Hepatocyte (in vitro differentiated cells): ENCODE measurements around the gene ARID5A. TPM values are rescaled to one million over a fixed set of nuclear protein-coding genes. Genes with fewer than 3 reads are reported as not detected.

Experiments
- DNase-seq: peaks from one replicate; pipeline ENCODE4 v3.0.0-alpha.2; 2016; ENCODE audit warnings: low spot score
- H2AFZ ChIP-seq: fragments of 200-600 bp; sonication (generic); 2 replicates; pipeline ENCODE4 v1.6.0; 2016; ENCODE audit warnings: antibody characterized with exemption, mild to moderate bottlenecking
- H3K27ac ChIP-seq: fragments of 200-600 bp; sonication (generic); 2 replicates; pipeline ENCODE4 v1.5.1; 2016; ENCODE audit warnings: mild to moderate bottlenecking
- H3K27me3 ChIP-seq: fragments of 200-600 bp; sonication (generic); 2 replicates; pipeline ENCODE4 v1.6.1; 2016
- H3K36me3 ChIP-seq: fragments of 200-600 bp; sonication (generic); replicated peaks from 2 replicates; pipeline ENCODE4 v1.5.1; 2016; ENCODE audit warnings: low read depth; ENCODE audit not compliant: insufficient read depth
- H3K4me1 ChIP-seq: fragments of 200-600 bp; sonication (generic); 2 replicates; pipeline ENCODE4 v1.5.1; 2016; ENCODE audit warnings: mild to moderate bottlenecking, moderate library complexity; ENCODE audit not compliant: insufficient read depth
- H3K4me2 ChIP-seq: fragments of 200-600 bp; sonication (generic); 2 replicates; pipeline ENCODE4 v1.6.0; 2016
- H3K4me3 ChIP-seq: fragments of 200-600 bp; sonication (generic); 2 replicates; pipeline ENCODE4 v1.5.1; 2016; ENCODE audit warnings: mild to moderate bottlenecking
- H3K79me2 ChIP-seq: fragments of 200-600 bp; sonication (generic); 2 replicates; pipeline ENCODE4 v1.6.0; 2017; ENCODE audit warnings: mild to moderate bottlenecking
- H3K9me2 ChIP-seq: fragments of 200-600 bp; sonication (generic); replicated peaks from 2 replicates; pipeline ENCODE4 v1.6.0; 2017; ENCODE audit warnings: mild to moderate bottlenecking; ENCODE audit not compliant: insufficient read depth
- H3K9me3 ChIP-seq: fragments of 200-600 bp; sonication (generic); 2 replicates; pipeline ENCODE4 v1.5.1; 2016; ENCODE audit warnings: low read depth, mild to moderate bottlenecking
- H4K20me1 ChIP-seq: fragments of 200-600 bp; sonication (generic); 2 replicates; pipeline ENCODE4 v1.6.0; 2016; ENCODE audit warnings: mild to moderate bottlenecking; ENCODE audit not compliant: insufficient read depth, poor library complexity, severe bottlenecking
- EZH2 ChIP-seq: fragments of 200-600 bp; sonication (generic); IDR thresholded peaks from 2 replicates; pipeline ENCODE4 v1.6.1; 2016; ENCODE audit warnings: antibody characterized with exemption, mild to moderate bottlenecking, borderline replicate concordance
- EZH2phosphoT487 ChIP-seq: fragments of 200-600 bp; sonication (generic); IDR thresholded peaks from one replicate; pipeline ENCODE4 v1.6.1; 2018; ENCODE audit warnings: antibody characterized with exemption, mild to moderate bottlenecking, low read depth, moderate library complexity; ENCODE audit not compliant: unreplicated experiment, severe bottlenecking
- WGBS: methylation state at CpG from one replicate; pipeline ENCODE4 v1.1.6; 2016; ENCODE audit warnings: low lambda C conversion rate; ENCODE audit errors: missing lambda C conversion rate; 5-methylcytosine and 5-hydroxymethylcytosine counted together
- polyA plus RNA-seq: library from polyadenylated mRNA; unstranded; fragments of >200 nt; fragmentation: Nextera tagmentation; extraction: Ambion mirVana; gene quantifications from 2 replicates; pipeline ENCODE4 v1.2.1, GENCODE V29; 2016
- total RNA-seq: library from RNA; depleted of rRNA; stranded (reverse); fragments of >200 nt; gene quantifications from 2 replicates; pipeline ENCODE4 v1.2.3, GENCODE V29; 2014
- TF ChIP-seq, protein P1 (sequence below): fragments of 200-600 bp; sonication (generic); IDR thresholded peaks from 2 replicates; pipeline ENCODE4 v1.5.1; 2016; ENCODE audit warnings: antibody characterized with exemption, mild to moderate bottlenecking; ENCODE audit not compliant: poor library complexity

Gene ARID5A
- total and polyA plus RNA-seq, 2 experiments from 2014 or later, result 6.9 to 13.3 TPM

DNA sequence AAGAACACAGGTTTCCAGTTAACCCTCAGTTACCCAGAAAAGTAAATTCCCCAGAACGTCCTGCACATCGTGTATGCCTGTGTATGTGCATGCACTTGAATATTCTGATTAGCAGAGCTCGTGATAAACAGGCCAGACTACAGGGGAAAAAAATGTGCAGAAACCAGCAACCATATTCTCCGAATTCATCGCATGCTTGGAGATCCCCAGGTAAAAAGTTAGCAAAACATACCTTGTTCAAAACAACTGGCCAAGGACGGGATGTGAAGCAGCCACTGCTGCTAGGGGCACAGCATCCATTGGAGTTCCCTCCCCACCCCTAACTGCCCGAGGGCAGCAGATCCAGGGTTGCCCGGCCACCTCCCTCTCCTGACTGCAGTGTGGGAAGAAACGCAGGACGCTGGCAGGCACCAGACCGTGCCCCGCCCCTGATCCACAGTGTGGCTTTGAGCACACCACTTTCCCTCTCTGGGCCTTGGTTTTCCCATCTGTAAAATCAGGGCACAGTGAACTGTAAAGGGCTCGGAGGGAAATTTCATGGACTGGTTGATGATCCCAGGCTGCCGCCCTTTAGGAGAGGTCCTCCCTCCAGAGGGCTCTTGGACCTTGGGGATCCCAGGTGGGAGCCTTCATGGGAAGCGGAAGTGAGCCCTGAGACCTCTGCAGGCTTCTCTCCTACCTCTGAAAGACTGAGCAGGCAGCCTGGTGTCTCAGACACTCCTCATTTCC lies 11.9 kb upstream of the ARID5A start:
- DNase-seq, result no peak
- no peaks in the 10 kb centered on the region for H3K27me3 ChIP-seq
- WGBS, result 78% methylated on average over 15 of the region's 15 CpGs

GRCh38 chr2:96525211-96525507 lies 11.4 kb upstream of the ARID5A start:
- H3K79me2 ChIP-seq, result no peaks in the 10 kb centered on the region
- WGBS, result 97% methylated on average over 4 of the region's 4 CpGs
- no peak overlapping the region for H2AFZ ChIP-seq
- no peak overlapping the region for H3K4me3 ChIP-seq
- H3K27ac ChIP-seq, result no peak overlapping the region
- no peak for DNase-seq
- TF ChIP-seq EZH2phosphoT487 (no peak), EZH2 (no peak)
- TF ChIP-seq, protein P1, sequence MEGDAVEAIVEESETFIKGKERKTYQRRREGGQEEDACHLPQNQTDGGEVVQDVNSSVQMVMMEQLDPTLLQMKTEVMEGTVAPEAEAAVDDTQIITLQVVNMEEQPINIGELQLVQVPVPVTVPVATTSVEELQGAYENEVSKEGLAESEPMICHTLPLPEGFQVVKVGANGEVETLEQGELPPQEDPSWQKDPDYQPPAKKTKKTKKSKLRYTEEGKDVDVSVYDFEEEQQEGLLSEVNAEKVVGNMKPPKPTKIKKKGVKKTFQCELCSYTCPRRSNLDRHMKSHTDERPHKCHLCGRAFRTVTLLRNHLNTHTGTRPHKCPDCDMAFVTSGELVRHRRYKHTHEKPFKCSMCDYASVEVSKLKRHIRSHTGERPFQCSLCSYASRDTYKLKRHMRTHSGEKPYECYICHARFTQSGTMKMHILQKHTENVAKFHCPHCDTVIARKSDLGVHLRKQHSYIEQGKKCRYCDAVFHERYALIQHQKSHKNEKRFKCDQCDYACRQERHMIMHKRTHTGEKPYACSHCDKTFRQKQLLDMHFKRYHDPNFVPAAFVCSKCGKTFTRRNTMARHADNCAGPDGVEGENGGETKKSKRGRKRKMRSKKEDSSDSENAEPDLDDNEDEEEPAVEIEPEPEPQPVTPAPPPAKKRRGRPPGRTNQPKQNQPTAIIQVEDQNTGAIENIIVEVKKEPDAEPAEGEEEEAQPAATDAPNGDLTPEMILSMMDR, result no peak
- no peaks in the 10 kb centered on the region for H3K36me3 ChIP-seq
- H3K4me2 ChIP-seq, result no peak overlapping the region
- no peaks in the 10 kb centered on the region for H3K9me3 ChIP-seq
- no peaks in the 10 kb centered on the region for H3K9me2 ChIP-seq
- peaks cover 9% of the 10 kb centered on the region for H3K4me1 ChIP-seq
- no peaks in the 10 kb centered on the region for H4K20me1 ChIP-seq
- no peaks in the 10 kb centered on the region for H3K27me3 ChIP-seq

More for the DNA sequence above, 11.9 kb upstream of the ARID5A start:
- Histone ChIP-seq H3K9me2 (no peaks in the 10 kb centered on the region), H3K27ac (no peak overlapping the region), H3K4me2 (no peak overlapping the region), H3K4me3 (no peak overlapping the region), H3K79me2 (no peaks in the 10 kb centered on the region), H3K4me1 (peaks cover 9% of the 10 kb centered on the region), H3K36me3 (no peaks in the 10 kb centered on the region), H3K9me3 (no peaks in the 10 kb centered on the region), H2AFZ (no peak overlapping the region), H4K20me1 (no peaks in the 10 kb centered on the region)
- TF ChIP-seq, protein P1, result no peak
- no peak for TF ChIP-seq EZH2phosphoT487
- TF ChIP-seq EZH2, result no peak

DNA sequence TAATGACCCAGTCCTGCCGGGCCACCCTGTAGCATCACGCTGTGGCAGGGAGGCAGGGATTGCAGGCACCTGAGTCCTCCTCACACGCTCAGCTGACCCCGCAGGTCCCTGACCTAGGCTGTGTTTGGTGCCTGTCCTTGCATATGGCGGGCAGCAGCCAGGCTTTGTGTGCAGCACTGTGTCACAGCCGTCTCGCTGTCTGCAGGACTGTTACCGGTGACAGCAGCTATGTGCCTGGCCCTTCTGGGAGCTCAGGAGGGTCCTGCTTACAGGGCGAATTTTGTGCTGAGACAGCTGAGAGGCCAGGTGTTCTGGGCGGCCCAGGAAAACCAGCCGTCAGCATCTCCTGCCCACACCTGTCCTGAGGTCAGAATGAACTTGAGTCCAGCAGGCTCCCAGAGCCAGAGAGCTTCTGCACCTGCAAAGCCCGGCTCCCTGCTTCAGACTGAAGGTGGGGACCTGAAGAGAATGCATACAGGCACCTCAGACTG lies 10.4 kb upstream of the ARID5A start:
- Histone ChIP-seq H3K79me2 (no peaks in the 10 kb centered on the region), H3K27ac (no peak overlapping the region), H3K27me3 (no peaks in the 10 kb centered on the region), H4K20me1 (no peaks in the 10 kb centered on the region), H3K4me3 (no peak overlapping the region), H2AFZ (no peak overlapping the region), H3K4me2 (no peak overlapping the region), H3K4me1 (peaks cover 9% of the 10 kb centered on the region), H3K36me3 (no peaks in the 10 kb centered on the region), H3K9me2 (no peaks in the 10 kb centered on the region), H3K9me3 (no peaks in the 10 kb centered on the region)
- TF ChIP-seq, protein P1, result no peak
- no peak for TF ChIP-seq EZH2phosphoT487
- no peak for TF ChIP-seq EZH2
- no peak for DNase-seq
- WGBS, result 95% methylated on average over 12 of the region's 12 CpGs
